NCI-H1436 treated with DMSO at 0.1 percent for 48 hours (cell line): Measurements from ENCODE around the gene SPARCL1.
"Not testable (repeated sequence)": the region's sequence is repeated elsewhere in the genome, so short reads cannot be mapped to it uniquely, and the experiment has no call there.

ENCODE experiments used
- DNase-seq: peaks from one replicate; lab custom pipeline; 2025; lab: John Stamatoyannopoulos, UW

Gene SPARCL1

DNA sequence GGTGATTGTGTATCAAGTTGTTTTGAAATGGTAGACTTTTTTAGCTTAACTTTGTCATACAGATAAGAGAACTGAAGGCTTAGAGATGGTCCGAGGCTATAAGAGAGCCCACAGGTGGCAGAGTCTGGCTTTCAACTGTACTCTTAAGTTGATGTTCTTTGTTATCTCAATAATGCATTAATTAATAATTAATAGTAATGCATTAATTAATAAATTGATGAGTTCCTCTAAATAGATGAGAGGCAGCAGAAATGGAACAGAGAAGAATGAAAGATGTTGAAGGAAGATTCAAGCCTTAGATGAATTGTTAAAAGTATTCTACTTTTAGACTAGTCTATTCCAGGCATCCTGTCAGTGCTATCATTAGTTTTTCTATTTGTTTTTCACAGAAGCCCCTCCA is 84.4 kb downstream of the SPARCL1 start:
- DNase-seq: no peak

DNA sequence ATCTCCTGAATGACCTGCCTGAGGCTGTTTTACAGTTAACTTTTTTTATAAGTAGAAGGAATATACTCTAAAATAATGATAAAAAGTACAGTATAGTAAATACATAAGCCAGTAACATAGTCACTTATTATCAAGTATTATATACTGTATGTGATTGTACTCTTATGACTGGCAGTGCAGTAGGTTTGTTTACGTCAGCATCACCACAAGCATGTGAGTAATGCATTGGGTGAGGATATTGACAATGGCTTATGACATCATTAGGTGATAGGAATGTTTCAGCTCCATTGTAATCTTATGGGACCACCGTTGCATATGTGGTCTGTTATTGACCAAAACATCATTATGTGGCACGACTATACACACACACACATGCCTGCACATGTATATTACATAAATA is 86.3 kb downstream of the SPARCL1 start:
- DNase-seq: no peak

DNA sequence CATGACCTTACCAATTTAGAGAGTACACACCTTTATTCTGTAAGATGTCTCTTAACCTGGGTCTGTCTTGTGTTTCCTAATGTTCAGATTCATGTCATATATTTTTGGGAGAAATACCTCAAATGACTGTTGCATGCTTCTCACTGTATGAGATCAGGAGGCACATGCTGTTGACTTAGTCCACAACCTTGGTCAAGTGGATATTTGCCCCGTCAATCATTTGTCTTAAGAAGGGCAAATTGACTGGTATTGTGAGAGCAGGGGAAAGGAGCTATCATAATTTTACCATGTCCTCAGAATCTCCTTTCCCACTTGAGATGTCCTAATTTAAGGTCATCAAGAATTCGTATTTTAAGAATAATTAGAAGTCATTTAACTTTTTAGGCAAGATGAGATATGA is 95.8 kb downstream of the SPARCL1 start:
- DNase-seq: no peak

DNA sequence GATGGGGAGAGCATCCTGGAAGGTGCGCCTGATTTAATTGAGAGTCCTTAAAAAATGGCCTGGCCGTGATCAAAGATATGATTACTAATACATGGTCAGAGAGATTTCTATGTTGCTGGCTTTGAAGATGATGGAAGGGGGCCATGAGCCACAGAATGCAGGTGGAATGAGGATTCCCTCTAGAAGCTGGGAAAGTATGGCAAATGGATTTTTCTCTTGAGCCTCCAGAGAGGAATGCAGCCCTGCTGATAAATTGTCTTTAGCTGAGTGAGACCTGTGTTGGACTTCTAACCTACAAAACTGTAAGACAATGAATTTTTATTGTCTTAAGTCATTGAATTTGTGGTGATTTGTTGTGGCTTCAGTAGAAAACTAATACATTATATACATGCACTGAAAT is 99.1 kb downstream of the SPARCL1 start:
- DNase-seq: no peak

DNA sequence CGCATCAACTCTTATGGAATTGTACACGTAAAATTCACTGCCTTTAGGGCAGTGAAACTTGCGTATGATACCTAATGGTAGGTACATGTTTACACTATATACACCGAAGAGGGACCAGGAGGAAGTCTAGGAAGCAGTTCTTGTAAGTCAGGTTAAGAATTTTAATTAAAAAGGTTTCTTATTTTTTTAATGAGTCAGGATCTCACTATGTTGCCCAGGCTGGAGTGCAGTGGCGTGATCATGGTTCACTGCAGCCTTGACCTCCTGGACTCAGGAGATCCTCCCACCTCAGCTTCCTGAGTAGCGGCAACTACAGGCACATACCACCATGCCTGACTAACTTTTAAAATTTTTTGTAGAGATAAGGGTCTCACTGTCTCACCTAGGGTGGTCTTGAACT is 100.2 kb downstream of the SPARCL1 start:
- DNase-seq: no peak

DNA sequence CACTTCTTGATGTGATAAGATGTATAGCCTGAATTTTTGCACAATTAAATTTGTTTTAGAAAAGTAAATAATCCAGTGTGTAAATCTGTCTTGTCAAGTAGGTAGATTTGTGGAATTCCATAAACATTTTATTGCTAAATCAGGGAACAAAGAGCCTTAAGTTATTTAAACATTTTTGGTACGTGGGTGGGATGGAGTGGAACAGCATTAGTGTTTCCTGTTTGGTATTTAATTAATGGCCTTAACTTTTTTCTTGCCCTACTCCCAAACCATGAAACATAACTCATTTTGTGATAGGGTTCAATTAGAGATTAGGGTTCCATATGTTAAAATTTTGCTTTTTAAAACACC is 101.7 kb downstream of the SPARCL1 start:
- DNase-seq: no peak

DNA sequence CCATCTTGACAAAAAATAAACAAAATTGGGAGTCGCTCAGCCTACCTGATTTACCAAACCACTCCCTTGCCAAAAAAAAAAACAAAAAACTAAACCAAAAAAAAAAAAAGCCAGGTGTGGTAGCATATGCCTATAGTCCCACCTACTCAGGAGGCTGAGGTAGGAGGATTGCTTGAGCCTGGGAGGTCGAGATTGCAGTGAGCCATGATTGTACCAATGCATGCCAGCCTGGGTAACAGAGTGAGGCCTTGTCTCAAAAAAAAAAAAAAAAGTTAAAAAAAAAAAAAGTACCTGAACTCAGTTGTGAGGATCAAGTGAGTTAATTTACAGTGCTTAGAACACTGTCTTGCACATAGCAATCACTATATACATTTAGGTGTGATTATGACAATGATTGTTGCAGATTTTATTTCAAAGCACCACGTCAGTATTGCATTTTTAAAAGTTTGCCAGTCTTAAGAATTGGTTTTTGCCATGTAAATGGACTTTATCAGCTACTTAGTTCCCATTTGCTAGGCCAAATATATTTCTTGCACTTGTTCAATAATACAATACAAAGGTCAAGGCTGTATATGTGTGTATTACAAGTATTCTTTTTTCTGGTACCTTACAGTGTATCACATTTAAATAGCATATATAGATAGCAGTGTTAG is 102.2 kb downstream of the SPARCL1 start:
- no peak for DNase-seq

DNA sequence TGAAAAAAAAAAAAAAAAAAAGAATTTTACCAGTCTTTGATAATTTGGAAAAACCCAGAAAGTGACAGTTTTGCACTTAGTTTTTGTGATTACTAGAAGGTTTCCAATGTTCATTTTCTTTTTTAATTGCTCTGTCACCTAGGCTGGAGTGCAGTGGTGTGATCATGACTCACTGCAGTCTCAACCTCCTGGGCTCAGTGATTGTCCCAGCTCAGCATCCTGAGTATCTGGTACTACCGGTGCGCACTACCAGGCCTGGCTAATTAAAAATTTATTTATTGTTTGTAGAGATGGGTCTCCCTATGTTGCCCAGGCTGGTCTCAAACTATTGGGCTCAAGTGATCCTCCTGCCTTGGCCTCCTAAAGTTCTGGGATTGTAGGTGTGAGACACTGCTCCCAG is 103.5 kb downstream of the SPARCL1 start:
- DNase-seq: no peak

DNA sequence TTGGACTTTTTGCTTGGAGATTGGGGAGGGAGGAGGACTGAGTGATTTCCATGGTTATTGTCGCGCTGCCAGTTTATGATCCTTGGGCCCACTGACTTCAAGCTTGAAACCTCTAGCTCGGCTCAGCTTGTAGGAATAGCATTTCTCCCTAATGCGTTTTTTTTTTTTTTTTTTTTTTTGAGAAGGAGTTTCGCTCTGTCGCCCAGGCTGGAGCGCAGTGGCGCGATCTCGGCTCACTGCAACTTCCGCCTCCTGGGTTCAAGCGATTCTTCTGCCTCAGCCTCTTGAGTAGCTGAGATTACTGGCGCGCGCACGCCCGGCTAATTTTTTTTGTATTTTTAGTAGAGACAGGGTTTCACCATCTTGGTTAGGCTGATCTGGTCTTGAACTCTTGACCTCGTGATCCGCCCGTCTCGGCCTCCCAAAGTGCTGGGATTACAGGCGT is 105.1 kb downstream of the SPARCL1 start:
- not testable (repeated sequence) for DNase-seq
